Measurements from ENCODE around the gene PELI3.

The PELI3 gene

DNA sequence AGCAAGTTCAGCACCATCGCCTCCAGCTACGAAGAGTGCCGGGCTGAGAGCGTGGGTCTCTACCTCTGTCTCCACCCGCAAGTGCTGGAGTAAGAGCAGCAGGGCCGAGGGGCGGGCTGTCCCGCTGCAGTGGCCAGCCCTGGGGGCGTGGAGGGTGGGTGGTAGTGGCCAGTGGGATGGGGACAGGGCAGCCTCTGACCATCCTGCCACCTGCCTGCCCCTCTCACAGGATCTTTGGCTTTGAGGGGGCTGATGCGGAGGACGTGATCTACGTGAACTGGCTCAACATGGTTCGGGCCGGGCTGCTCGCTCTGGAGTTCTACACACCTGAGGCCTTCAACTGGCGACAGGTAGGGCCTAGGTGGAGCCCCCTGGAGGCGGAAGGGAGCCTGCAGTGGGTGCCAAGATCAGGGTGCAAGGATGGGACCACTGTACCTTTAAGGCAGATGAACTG, 28.7 kb downstream of the PELI3 start:
- in situ Hi-C loops (cut with HindIII; ENCODE audit: low sequenced_read_pairs), result no loop called here

DNA sequence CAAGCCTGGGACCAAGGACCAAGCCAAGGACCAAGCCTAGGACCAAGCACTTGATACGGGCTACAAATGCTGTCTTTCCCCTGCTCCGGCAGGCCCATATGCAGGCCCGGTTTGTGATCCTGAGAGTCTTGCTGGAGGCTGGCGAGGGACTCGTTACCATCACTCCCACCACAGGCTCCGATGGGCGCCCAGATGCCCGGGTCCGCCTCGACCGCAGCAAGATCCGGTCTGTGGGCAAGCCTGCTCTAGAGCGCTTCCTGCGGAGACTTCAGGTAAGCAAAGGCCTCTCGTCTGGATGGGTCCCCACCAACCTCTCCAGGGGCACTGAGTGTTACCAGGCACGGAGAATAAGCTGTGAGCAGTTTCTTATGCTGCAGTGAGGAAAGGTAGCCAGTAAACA, 30.5 kb downstream of the PELI3 start:
- in situ Hi-C loops (cut with HindIII; ENCODE audit: low sequenced_read_pairs), result no loop called here

GRCh38 chr11:66498506-66498905, 31.8 kb downstream of the PELI3 start:
- in situ Hi-C loops (cut with HindIII; ENCODE audit: low sequenced_read_pairs), result no loop called here

GRCh38 chr11:66505276-66505816, 38.6 kb downstream of the PELI3 start:
- in situ Hi-C loops (cut with HindIII; ENCODE audit: low sequenced_read_pairs), result no loop called here

DNA sequence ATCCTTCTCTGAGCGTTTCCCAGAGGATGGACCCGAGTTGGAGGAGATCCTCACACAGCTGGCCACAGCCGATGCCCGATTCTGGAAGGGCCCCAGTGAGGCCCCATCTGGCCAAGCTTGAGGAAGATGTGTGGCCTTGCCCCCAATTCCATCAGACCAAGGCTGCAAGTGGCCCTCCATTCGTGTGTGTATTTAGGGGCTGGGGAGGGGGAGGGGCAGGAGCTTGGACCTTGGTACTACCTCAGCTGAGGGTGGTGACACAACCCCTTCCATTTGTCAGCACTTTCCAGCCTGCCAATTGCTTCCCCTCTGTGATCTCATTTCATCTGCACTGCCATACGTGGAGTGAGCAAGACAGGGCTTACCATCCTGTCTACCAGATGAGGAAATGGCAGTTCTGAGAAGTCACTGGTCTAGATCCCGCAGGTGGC, 42.4 kb downstream of the PELI3 start:
- in situ Hi-C loops (cut with HindIII; ENCODE audit: low sequenced_read_pairs), result no loop called here

DNA sequence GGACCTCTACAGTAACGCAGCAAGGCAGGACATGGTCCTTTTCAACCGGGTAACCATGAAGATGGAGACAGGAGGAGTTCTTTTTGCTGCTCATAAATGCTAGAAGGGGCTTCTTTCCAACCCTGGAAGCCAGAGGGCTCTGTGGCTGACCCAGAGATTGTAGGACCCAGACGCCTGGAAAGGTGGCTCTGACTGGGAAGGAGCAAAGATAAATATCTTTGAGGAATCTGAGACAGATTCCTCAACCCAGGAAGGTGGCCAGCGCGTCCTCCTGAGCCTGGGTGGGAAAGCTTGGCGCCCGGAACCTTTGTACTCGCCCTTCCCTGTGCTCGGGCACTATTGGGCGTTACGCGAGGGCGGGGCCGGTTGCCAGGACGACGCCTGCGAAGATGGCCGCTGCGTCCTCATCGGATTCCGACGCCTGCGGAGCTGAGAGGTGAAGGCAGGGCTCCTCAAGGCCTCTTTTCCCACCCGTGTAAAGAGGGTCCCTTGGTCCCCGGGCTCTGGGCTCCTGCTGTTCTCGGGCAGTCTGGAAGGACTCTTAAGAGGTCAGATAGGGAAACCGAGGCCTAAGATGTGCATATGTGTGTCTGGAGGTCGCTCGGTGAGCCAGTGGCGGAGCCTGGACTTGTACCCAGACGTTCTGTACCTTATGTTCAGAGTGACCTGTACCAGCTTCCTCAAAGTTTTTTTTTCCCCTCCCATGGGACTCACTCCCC, 43.7 kb downstream of the PELI3 start, which contains the start of gene BBS1:
Gene BBS1 (plus strand): TSS at position 365 of the 719 bp plus-strand sequence. CDS start 25 bp downstream, at position 390.
- in situ Hi-C loops (cut with HindIII; ENCODE audit: low sequenced_read_pairs), result no loop called here

- in situ Hi-C loops (cut with HindIII; ENCODE audit: low sequenced_read_pairs), result no loop called here
Measured at GRCh38 chr11:66510990-66511339, 44.3 kb downstream of the PELI3 start.

DNA sequence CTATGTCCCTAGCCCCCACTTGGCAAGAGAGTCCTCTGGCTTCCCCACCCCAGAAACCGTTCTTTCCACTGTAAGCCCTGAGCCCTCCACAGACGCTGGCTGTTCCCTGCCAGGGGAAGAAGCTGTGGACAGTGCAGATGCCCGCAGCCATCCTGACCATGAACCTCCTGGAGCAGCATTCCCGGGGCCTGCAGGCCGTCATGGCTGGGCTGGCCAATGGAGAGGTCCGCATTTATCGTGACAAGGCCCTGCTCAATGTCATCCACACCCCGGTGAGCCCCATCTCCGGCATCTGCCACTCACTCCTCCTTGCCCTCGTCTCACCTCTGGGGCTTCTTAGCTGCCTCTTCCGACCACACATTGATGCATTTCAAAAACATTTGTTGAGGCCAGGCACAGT, 56.9 kb downstream of the PELI3 start:
- in situ Hi-C loops (cut with HindIII; ENCODE audit: low sequenced_read_pairs), result no loop called here

GRCh38 chr11:66524304-66525040, 57.8 kb downstream of the PELI3 start:
- in situ Hi-C loops (cut with HindIII; ENCODE audit: low sequenced_read_pairs), result no loop called here

Data from endothelial cell of hepatic sinusoid (primary cell).